OCI-LY1 (cell line): Measurements from ENCODE around the gene POLR2B.

Source experiments
- H2AFZ ChIP-seq: fragments of 200-600 bp; sonication (generic), shearing (Covaris generic); 2 replicates; pipeline ENCODE4 v1.6.0; 2014; ENCODE audit warnings: antibody characterized with exemption, mild to moderate bottlenecking, low read length
- H3F3A ChIP-seq: fragments of 200-600 bp; sonication (generic), shearing (Covaris generic); 2 replicates; pipeline ENCODE4 v1.6.0; 2014; ENCODE audit warnings: mild to moderate bottlenecking, antibody characterized with exemption, low read length, moderate library complexity; ENCODE audit not compliant: insufficient read depth
- H3K27ac ChIP-seq: fragments of 200-600 bp; sonication (generic); 2 replicates; pipeline ENCODE4 v1.5.1; 2014; ENCODE audit warnings: low read length, mixed run types, mild to moderate bottlenecking, low read depth; ENCODE audit not compliant: poor library complexity, severe bottlenecking
- H3K27me3 ChIP-seq: fragments of 200-600 bp; sonication (generic); 2 replicates; pipeline ENCODE4 v1.6.0; 2014; ENCODE audit warnings: antibody characterized with exemption, mild to moderate bottlenecking, low read length, moderate library complexity; ENCODE audit not compliant: insufficient read depth
- H3K36me3 ChIP-seq: fragments of 200-600 bp; sonication (generic); 2 replicates; pipeline ENCODE4 v1.6.1; 2014; ENCODE audit warnings: mild to moderate bottlenecking, antibody characterized with exemption, low read length, moderate library complexity, mixed read lengths; ENCODE audit not compliant: insufficient read depth
- H3K4me1 ChIP-seq: fragments of 200-600 bp; sonication (generic); 2 replicates; pipeline ENCODE4 v1.5.1; 2014; ENCODE audit warnings: mild to moderate bottlenecking, low read length, moderate library complexity; ENCODE audit not compliant: insufficient read depth, severe bottlenecking
- H3K4me2 ChIP-seq: fragments of 200-600 bp; sonication (generic), shearing (Covaris generic); 2 replicates; pipeline ENCODE4 v1.6.1; 2014; ENCODE audit warnings: low read length
- H3K4me3 ChIP-seq: fragments of 200-600 bp; sonication (generic); 2 replicates; pipeline ENCODE4 v1.5.1; 2014; ENCODE audit warnings: low read length, low read depth, mild to moderate bottlenecking, mixed read lengths; ENCODE audit not compliant: poor library complexity, severe bottlenecking
- H3K79me2 ChIP-seq: fragments of 200-600 bp; shearing (Covaris generic); 2 replicates; pipeline ENCODE4 v1.6.1; 2016; ENCODE audit warnings: mixed run types, low read length, mixed read lengths; ENCODE audit not compliant: insufficient read depth
- H3K9ac ChIP-seq: fragments of 200-600 bp; sonication (generic), shearing (Covaris generic); 2 replicates; pipeline ENCODE4 v1.6.1; 2014; ENCODE audit warnings: mild to moderate bottlenecking, low read length, mixed read lengths
- H3K9me2 ChIP-seq: fragments of 200-600 bp; sonication (generic), shearing (Covaris generic); 2 replicates; pipeline ENCODE4 v1.6.1; 2014; ENCODE audit warnings: low read depth, mild to moderate bottlenecking, low read length, mixed read lengths
- H3K9me3 ChIP-seq: fragments of 200-600 bp; shearing (Covaris generic); 2 replicates; pipeline ENCODE4 v1.6.1; 2014; ENCODE audit warnings: low read length, mixed read lengths
- H4K20me1 ChIP-seq: fragments of 200-600 bp; sonication (generic), shearing (Covaris generic); 2 replicates; pipeline ENCODE4 v1.6.0; 2016; ENCODE audit warnings: mild to moderate bottlenecking, low read length; ENCODE audit not compliant: insufficient read depth
- CTCF ChIP-seq: fragments of 200-600 bp; sonication (generic), shearing (Covaris generic); IDR thresholded peaks from 2 replicates; pipeline ENCODE4 v1.5.1; 2017; ENCODE audit warnings: mild to moderate bottlenecking, antibody characterized with exemption, low read length, moderate library complexity, mixed read lengths
- EZH2 ChIP-seq: fragments of 200-600 bp; sonication (generic), shearing (Covaris generic); IDR thresholded peaks from 2 replicates; pipeline ENCODE4 v1.8.0; 2017; ENCODE audit warnings: borderline replicate concordance, mixed run types, mild to moderate bottlenecking, antibody characterized with exemption, low read length, moderate library complexity, mixed read lengths

POLR2B gene

GRCh38 chr4:57063518-57063917 lies 84.8 kb downstream of the POLR2B start:
- Histone ChIP-seq H4K20me1 (no peaks in the 10 kb centered on the region), H3K27ac (no peak overlapping the region), H3K79me2 (no peaks in the 10 kb centered on the region), H3K36me3 (no peaks in the 10 kb centered on the region), H3K4me2 (no peak overlapping the region), H3K9ac (no peak overlapping the region), H2AFZ (no peak overlapping the region), H3K9me2 (no peaks in the 10 kb centered on the region), H3K4me1 (no peaks in the 10 kb centered on the region), H3K4me3 (no peak overlapping the region), H3F3A (no peaks in the 10 kb centered on the region), H3K27me3 (peaks cover 4% of the 10 kb centered on the region; the same call in 1 of the 2 replicates), H3K9me3 (no peaks in the 10 kb centered on the region)
- TF ChIP-seq CTCF, result no peak
- no peak for TF ChIP-seq EZH2

- H3K9ac ChIP-seq, result no peak overlapping the region
- no peaks in the 10 kb centered on the region for H3F3A ChIP-seq
- H3K9me2 ChIP-seq, result no peaks in the 10 kb centered on the region
- no peaks in the 10 kb centered on the region for H4K20me1 ChIP-seq
- H3K27me3 ChIP-seq, result peaks cover 4% of the 10 kb centered on the region; the same call in 1 of the 2 replicates
- H3K79me2 ChIP-seq, result no peaks in the 10 kb centered on the region
- H3K9me3 ChIP-seq, result no peaks in the 10 kb centered on the region
- H3K4me1 ChIP-seq, result no peaks in the 10 kb centered on the region
- TF ChIP-seq EZH2 (no peak), CTCF (no peak)
- no peaks in the 10 kb centered on the region for H3K36me3 ChIP-seq
- H3K27ac ChIP-seq, result no peak overlapping the region
- no peak overlapping the region for H2AFZ ChIP-seq
- no peak overlapping the region for H3K4me3 ChIP-seq
- no peak overlapping the region for H3K4me2 ChIP-seq
These were observed 85.4 kb downstream of the POLR2B start for GRCh38 chr4:57064120-57064519.

GRCh38 chr4:57064811-57065711 lies 86.4 kb downstream of the POLR2B start:
- Histone ChIP-seq H4K20me1 (no peaks in the 10 kb centered on the region), H3K36me3 (no peaks in the 10 kb centered on the region), H3K27me3 (peaks cover 4% of the 10 kb centered on the region; the same call in 1 of the 2 replicates), H3K27ac (no peak overlapping the region), H3K9ac (no peak overlapping the region), H3K4me1 (no peaks in the 10 kb centered on the region), H2AFZ (no peak overlapping the region), H3K4me3 (no peak overlapping the region), H3F3A (no peaks in the 10 kb centered on the region), H3K9me2 (no peaks in the 10 kb centered on the region), H3K79me2 (no peaks in the 10 kb centered on the region), H3K9me3 (no peaks in the 10 kb centered on the region), H3K4me2 (no peak overlapping the region)
- TF ChIP-seq CTCF, result no peak
- no peak for TF ChIP-seq EZH2
